Measurements from ENCODE around the gene PTPA. TPM values are rescaled to one million over a fixed set of nuclear protein-coding genes. Genes with fewer than 3 reads are reported as not detected.

Gene PTPA
- total and polyA plus RNA-seq, 9 of the 15 experiments (the other 6 are each of a cell fraction or from before 2014, with no cell fraction given): 1.7 to 121 (median 72.6) TPM

DNA sequence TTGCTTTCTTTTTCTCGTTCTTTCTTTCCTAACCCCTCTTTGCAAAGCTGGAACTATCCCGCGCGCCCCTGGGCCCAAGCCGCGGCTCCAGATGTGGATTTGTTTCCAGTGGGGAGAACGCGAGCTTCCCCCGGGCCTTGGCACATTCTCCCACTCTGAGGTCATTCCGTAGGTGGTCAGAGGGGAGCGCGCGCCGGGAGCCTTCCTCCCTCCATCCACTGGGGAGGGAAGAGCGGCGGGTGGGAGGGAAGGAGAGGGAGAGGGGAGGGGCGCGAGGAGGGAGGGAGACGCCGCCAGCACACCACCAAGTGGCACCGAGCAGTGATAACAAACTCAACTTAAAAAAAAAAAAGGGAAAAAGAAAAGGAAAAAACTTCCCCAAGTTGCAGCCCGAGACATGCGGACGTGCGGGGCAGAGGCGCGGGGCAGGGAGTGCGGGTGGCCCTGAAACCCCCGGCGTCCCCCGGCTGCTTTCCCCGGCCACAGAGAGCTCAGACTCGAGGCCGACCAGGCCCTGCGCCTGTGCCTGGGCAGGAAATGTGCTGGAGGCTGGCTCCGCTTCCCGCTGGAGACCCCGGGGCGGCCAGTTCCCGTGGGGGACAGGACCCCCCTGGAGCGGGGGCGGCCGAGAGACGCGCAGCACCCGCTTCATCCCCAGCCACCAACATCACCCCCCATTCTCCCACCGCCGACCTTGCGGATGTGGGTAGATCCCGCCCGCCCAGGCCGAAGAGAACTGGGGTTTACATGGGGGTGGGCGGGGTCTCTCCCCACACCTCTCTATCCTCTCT is 63.7 kb downstream of the PTPA start:
- Histone ChIP-seq H2AFZ (ENCODE audit: low read depth, low read length) (peak overlapping the region; percentile 96), H3K27me3 (ENCODE audit: control insufficient read depth in 2 of 2, insufficient read depth in 2 of 2, low read length in 2 of 2) (peaks cover 8 to 19% of the 10 kb centered on the region in 2 experiments; a peak in 4 of 5 replicates)
- TF ChIP-seq, protein P1, sequence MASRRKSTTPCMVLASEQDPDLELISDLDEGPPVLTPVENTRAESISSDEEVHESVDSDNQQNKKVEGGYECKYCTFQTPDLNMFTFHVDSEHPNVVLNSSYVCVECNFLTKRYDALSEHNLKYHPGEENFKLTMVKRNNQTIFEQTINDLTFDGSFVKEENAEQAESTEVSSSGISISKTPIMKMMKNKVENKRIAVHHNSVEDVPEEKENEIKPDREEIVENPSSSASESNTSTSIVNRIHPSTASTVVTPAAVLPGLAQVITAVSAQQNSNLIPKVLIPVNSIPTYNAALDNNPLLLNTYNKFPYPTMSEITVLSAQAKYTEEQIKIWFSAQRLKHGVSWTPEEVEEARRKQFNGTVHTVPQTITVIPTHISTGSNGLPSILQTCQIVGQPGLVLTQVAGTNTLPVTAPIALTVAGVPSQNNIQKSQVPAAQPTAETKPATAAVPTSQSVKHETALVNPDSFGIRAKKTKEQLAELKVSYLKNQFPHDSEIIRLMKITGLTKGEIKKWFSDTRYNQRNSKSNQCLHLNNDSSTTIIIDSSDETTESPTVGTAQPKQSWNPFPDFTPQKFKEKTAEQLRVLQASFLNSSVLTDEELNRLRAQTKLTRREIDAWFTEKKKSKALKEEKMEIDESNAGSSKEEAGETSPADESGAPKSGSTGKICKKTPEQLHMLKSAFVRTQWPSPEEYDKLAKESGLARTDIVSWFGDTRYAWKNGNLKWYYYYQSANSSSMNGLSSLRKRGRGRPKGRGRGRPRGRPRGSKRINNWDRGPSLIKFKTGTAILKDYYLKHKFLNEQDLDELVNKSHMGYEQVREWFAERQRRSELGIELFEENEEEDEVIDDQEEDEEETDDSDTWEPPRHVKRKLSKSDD (conservative IDR thresholded peaks at IDR 0.05; ENCODE audit: low read length): no peak
- TF ChIP-seq ERF (CRISPR knock-in tag; IDR thresholded peaks at IDR 0.05): 0 out of 2 replicates have a peak, but pooled peaks have one; percentile 43
- TF ChIP-seq NFRKB (IDR thresholded peaks at IDR 0.05; ENCODE audit: low read depth): 0 out of 2 replicates have a peak, but pooled peaks have one; percentile 24
- no peak for TF ChIP-seq BHLHE40 (IDR thresholded peaks at IDR 0.05; ENCODE audit: low read length)
- TF ChIP-seq, protein P2, sequence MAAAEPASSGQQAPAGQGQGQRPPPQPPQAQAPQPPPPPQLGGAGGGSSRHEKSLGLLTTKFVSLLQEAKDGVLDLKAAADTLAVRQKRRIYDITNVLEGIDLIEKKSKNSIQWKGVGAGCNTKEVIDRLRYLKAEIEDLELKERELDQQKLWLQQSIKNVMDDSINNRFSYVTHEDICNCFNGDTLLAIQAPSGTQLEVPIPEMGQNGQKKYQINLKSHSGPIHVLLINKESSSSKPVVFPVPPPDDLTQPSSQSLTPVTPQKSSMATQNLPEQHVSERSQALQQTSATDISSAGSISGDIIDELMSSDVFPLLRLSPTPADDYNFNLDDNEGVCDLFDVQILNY (CRISPR knock-in tag; IDR thresholded peaks at IDR 0.05): no peak
- TF ChIP-seq, protein P3, sequence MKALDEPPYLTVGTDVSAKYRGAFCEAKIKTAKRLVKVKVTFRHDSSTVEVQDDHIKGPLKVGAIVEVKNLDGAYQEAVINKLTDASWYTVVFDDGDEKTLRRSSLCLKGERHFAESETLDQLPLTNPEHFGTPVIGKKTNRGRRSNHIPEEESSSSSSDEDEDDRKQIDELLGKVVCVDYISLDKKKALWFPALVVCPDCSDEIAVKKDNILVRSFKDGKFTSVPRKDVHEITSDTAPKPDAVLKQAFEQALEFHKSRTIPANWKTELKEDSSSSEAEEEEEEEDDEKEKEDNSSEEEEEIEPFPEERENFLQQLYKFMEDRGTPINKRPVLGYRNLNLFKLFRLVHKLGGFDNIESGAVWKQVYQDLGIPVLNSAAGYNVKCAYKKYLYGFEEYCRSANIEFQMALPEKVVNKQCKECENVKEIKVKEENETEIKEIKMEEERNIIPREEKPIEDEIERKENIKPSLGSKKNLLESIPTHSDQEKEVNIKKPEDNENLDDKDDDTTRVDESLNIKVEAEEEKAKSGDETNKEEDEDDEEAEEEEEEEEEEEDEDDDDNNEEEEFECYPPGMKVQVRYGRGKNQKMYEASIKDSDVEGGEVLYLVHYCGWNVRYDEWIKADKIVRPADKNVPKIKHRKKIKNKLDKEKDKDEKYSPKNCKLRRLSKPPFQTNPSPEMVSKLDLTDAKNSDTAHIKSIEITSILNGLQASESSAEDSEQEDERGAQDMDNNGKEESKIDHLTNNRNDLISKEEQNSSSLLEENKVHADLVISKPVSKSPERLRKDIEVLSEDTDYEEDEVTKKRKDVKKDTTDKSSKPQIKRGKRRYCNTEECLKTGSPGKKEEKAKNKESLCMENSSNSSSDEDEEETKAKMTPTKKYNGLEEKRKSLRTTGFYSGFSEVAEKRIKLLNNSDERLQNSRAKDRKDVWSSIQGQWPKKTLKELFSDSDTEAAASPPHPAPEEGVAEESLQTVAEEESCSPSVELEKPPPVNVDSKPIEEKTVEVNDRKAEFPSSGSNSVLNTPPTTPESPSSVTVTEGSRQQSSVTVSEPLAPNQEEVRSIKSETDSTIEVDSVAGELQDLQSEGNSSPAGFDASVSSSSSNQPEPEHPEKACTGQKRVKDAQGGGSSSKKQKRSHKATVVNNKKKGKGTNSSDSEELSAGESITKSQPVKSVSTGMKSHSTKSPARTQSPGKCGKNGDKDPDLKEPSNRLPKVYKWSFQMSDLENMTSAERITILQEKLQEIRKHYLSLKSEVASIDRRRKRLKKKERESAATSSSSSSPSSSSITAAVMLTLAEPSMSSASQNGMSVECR (CRISPR knock-in tag; IDR thresholded peaks at IDR 0.05): no peak; the same call in 1 of the 2 replicates
- no peak for TF ChIP-seq FOXP1 (CRISPR knock-in tag; IDR thresholded peaks at IDR 0.05)
- TF ChIP-seq, protein P4, sequence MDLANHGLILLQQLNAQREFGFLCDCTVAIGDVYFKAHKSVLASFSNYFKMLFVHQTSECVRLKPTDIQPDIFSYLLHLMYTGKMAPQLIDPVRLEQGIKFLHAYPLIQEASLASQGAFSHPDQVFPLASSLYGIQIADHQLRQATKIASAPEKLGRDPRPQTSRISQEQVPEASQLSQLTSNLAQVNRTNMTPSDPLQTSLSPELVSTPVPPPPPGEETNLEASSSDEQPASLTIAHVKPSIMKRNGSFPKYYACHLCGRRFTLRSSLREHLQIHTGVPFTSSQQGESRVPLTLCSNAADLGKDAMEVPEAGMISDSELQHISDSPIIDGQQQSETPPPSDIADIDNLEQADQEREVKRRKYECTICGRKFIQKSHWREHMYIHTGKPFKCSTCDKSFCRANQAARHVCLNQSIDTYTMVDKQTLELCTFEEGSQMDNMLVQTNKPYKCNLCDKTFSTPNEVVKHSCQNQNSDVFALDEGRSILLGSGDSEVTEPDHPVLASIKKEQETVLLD (IDR thresholded peaks at IDR 0.05): 0 out of 2 replicates have a peak, but pooled peaks have one; percentile 21
- no peak for TF ChIP-seq RB1 (IDR thresholded peaks at IDR 0.05; ENCODE audit: low read depth)
- 0 out of 2 replicates have a peak, but pooled peaks have one; percentile 7 for TF ChIP-seq CREM (IDR thresholded peaks at IDR 0.05; ENCODE audit: low read depth)

More for the DNA sequence above, 63.7 kb downstream of the PTPA start:
- no peaks in the 10 kb centered on the region for H3K9me1 ChIP-seq (ENCODE audit: control insufficient read depth, insufficient read depth, low read length)
- intact Hi-C loops (cut with micrococcal nuclease) (loop anchor here (2.0 to 10.0 kb wide), 6 partner anchors 34 to 436 kb away; no protein-coding TSS in a partner anchor), in situ Hi-C loops (cut with MboI) (loop anchor here (10.0 kb wide), 2 partner anchors 240 to 310 kb away; no protein-coding TSS in a partner anchor)
- ChIA-PET CTCF (ENCODE audit: low intra/inter-chr PET ratio) (interaction anchor here (1.1 to 2.3 kb wide), 3 partner anchors 35 to 436 kb away, joined by 3 to 17 read pairs (median 6); no protein-coding TSS in a partner anchor), POLR2A (interaction anchor here (0.7 to 2.2 kb wide), 4 partner anchors 8 to 66 kb away, joined by 3 to 10 read pairs (median 6); no protein-coding TSS in a partner anchor)
- peaks cover 24 to 64% of the 10 kb centered on the region in 2 experiments; a peak in 4 of 5 replicates for H3K4me1 ChIP-seq (replicated peaks in 1 of 2; ENCODE audit: control insufficient read depth in 2 of 2, insufficient read depth in 2 of 2, low read length in 2 of 2)
- DNase-seq (ENCODE audit: extremely low read depth in 1 of 4, low spot score in 3 of 4): peak; percentile 74 to 84 (median 82)
- ATAC-seq: peak; percentile 46
- peaks cover 6% of the 10 kb centered on the region; the same call in 2 of the 3 replicates for H3K79me2 ChIP-seq (ENCODE audit: control insufficient read depth, insufficient read depth, low read length)
- FAIRE-seq: peak; percentile 67
- BruUV-seq (replicated peaks): no TSS peak
- H3K4me2 ChIP-seq (ENCODE audit: insufficient read depth, low read length): peak overlapping the region; percentile 81
- WGBS (ENCODE audit: insufficient coverage, low coverage, missing lambda C conversion rate): 36% methylated on average over 17 of the region's 53 CpGs
- peak overlapping the region; percentile 68 to 92 for H3K9ac ChIP-seq (ENCODE audit: insufficient read depth in 1 of 2, low read depth in 2 of 2, low read length in 2 of 2)
- H4K20me1 ChIP-seq (replicated peaks; ENCODE audit: control insufficient read depth, insufficient read depth, low read length): no peaks in the 10 kb centered on the region
- H3K36me3 ChIP-seq (ENCODE audit: control insufficient read depth, insufficient read depth, low read length): no peaks in the 10 kb centered on the region
- peak overlapping the region; percentile 57 for H3K4me3 ChIP-seq
- no peaks in the 10 kb centered on the region for H3K9me3 ChIP-seq (replicated peaks; ENCODE audit: control insufficient read depth, insufficient read depth, low read depth, low read length)
- H3K27ac ChIP-seq (ENCODE audit: extremely low read depth, low read depth, low read length): peak overlapping the region; percentile 49
